ENCODE measurements around the gene THBS4.

Gene THBS4

DNA sequence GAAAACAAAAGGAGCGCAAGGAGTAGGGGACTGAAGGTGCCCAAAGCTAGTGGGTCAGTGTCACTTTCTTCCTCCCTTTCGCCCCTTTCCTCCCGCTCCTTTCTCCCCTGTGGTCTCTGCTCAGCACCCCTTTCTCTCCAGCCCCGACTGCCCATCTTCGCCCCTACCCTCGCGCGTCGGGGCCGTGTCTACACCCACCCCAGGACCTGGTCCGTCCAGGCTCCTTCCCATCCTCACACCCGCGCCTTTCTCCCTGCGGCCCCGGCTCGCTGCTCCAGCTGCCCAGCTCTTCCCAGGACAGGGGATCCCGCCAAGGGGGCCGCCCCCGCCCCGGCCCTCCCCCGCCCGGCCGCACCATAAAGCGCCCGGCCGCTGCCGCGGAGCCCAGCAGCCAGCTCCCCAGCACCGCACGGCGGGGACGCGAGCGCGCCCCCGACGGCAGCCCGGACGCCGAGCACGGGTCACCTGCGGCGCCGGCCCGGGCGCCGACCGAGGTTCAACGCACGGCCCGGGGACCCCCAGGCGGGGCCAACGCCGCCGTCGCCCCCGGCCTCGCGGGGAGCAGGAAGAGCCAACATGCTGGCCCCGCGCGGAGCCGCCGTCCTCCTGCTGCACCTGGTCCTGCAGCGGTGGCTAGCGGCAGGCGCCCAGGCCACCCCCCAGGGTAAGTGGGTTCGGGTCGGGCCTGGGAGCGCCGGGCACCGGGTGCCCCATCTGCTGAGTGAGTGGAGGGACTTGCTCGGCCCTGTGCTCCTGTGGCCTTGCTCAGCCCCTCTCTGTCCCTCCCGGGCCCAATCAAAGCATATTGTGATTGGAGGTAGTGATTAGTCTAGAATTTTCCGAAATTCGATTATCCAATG, at the start of gene THBS4:
TSS of gene THBS4 (plus strand) at position 387 of the 860 bp plus-strand sequence. CDS start at position 577, 190 bp downstream.
- no peak for DNase-seq (ENCODE audit: low spot score)

DNA sequence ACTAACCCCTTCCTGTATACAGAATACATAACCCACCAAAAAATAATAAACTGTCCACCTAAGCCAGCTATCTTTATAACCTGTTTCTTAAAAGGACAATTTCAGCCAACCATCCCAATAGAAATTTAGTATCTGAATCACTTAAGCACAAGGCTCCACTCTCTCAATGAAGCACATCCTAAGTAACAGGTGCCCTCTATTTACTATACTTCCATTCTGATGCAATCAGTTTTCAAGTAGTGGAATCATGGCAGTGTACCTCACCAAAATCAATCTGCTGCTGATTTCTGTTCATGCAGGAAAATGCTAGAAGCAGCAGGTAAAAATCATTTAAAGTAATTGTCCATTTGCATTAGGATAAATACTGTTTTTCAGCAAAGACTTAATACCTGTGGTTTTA, 48.9 kb upstream of the THBS4 start:
- no peak for DNase-seq (ENCODE audit: low spot score)

DNA sequence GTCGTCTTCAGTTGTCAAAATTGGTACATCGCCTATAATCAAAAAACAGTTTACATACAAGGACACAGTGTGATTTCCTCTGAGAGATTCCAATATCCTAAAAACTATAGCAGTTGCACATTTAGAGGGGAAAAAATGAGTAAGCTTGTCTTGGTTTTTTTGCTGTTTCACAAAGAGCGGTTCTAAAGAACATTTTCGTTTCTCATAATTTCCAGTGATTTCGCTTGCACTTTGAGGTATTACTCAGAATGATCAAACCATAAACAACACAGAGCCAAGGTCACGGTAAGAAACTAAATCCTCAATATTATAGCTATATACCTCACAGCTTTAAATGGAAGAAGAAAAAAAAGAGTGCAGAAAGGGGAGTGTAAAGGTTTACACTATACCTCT, 44.9 kb upstream of the THBS4 start:
- no peak for DNase-seq (ENCODE audit: low spot score)

DNA sequence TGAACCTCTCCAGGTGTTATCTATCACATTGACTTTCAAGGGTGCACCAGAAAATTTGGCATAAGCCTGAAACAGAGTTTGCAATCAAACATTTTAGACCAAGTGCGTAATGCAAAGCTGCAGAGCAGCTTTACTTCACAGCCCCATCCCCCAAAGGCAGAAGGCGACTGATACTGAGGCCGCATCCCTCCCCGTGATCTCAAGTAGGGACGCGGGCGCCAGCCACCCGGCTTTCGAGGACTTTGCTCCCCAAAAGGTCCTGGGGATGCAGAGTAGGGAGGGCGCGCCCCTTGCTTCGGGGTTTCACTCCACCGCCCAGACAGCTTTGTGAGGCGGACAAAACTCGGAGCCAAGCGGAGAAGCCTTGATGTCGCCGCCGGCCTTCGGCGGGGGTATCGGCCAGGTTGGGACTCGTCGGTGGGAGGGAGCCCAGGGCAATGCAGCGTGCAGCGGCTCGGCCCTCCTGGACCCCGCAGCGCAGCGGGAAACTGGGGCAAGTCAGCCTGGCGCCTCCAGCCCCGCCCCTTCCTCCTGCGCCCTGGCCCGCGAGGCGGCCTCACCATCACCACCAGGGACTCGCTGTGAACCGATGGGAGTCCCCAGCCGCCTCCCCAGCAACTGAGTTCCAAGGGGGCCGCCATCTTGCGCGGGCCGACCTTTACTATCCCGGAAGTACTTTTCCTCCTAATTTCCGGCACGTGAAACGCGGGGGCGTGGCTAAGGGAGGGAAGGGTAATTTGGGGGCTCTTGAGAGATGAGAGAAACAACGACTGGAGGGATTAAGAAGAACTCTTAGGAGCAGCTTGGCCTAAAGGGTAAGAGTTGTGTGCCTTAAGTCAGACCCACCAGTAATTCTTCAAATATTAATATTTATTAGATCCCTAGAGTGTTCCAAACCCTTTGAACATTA, 44.3 kb upstream of the THBS4 start, which contains the start of gene MTX3:
TSS of gene MTX3 (minus strand) at position 665 of the 910 bp plus-strand sequence. CDS start at position 641, 24 bp downstream.
- peak; percentile 80 for DNase-seq (ENCODE audit: low spot score)

DNA sequence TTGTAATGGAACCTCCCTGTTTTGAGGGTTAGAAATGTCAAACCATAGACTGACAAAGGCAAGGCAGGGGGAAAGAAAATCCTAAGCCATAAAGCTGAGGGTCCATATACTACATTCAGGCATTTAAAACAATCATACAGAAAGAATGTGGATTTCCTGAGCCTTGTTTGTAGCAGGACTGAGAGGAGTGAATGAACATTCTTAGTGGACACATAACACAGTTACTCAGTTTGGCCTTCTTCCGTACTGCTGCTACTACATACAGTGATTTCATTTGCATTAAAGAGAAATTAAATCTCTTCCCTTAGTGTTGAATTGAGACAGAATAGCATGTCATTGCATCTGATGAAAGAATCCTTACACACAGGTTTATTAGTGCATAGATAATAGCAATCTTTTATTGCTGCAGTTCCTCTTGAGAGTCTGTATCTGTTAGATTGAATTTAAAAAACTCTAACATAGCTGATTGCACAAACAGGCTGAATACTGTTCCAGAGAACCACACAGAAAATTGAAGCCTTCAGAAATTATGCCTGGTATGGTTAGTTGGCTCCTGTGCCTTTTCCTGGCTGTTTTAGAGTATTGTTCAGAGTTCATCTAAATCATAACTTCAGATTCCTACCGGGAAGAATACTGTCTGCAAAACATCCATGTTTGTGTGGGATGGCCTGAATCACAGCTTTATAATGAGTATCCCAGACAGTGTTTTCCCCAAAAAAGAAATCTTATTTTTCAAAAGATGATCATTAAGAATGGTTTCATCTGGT, 42.1 kb upstream of the THBS4 start:
- no peak for DNase-seq (ENCODE audit: low spot score)

DNA sequence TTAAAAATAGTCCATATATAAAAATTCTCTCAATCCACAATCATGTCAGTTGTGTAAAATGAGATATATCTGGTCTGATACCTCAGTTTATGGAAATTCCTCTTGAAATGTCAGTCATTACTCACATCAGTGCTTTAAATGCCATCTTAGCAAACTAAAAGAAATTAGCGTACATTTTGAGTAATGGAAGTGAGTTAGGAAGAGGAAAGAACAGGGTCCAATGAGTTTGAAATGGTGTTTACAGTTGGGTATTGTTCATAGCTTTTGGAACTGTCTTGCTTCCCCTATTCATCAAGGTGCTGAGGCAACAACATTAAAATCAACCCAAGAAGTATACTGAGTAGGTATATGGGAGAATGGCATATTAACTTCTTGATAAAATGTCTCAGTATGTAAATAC, 35.4 kb upstream of the THBS4 start:
- DNase-seq (ENCODE audit: low spot score), result no peak

DNA sequence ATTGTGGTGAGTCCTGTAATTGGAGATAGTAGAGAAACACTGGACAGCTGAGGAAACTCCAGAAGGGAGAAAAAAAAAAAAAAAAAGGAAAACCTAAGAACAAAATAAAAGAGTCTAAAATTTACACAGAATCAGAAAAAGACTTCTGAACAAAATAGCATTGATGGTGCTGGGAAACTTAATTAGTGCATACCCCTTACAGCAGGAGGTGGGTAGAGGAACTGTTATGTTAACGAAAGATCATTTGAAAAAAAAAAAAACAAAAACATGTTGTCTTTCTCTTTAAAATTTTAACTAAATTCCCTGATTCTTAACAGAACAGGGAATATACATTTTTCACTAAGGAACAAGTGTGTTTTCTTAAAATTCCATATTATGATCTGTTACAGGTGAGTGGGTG, 32.5 kb upstream of the THBS4 start:
- DNase-seq (ENCODE audit: low spot score), result no peak

DNA sequence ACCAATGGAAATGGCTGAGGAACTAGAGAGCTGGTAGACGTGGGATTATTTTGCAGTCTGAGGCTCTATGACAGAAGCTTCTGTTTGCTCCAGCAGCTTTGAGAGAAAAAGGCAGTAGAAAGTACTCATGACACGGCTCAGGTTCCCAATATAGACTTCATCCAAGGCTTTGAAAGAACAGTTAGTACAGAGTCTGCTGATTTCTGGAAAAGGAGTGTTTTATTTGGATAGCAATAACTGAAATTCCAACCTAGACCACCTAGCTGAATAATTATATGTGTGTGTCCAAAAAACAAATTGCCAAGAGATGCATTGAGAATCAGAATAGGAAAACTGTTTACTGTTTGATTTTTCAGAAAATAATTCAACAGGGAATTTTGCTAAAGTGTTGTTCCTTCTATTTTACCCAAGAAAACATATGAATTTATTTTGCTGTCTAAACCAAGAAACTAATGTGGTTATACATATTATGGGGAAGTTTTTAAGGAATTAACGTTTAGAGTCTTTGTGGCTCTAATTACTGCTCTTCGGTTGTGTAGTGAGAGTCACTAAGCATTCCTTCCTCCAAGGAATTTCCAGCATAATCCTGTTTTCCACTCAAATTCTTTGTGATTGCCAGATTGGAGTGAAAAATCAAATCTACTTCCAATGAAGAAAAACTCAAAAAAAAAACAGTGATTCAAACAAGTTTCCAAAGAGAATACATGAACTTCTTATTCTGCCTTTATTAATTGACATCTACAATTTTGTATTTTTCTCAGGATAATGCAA, 26.0 kb upstream of the THBS4 start:
- DNase-seq (ENCODE audit: low spot score), result no peak

DNA sequence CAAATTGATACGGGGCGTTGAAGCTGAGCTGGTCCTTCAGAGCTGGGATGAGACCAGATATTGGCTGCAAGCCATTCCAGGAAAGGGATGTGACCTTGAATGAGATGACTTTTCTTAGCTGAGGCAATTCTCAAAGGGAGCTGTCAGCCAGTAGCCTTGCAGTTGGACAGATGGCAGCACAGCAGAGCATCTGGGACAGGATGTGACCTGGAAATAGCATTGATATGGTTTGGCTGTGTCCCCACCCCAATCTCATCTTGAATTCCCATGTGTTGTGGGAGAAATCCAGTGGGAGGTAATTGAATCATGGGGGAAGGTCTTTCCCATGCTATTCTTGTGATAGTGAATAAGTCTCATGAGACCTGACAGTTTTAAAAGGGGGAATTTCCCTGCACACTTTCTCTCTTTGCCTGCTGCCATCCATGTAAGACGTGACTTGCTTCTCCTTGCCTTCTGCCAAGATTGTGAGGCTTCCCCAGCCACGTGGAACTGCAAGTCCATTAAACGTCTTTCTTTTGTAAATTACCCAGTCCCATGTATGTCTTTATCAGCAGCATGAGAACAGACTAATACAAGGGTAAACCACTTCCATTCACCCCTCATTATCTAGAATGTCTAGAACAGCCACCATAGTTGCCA, 24.3 kb upstream of the THBS4 start:
- DNase-seq (ENCODE audit: low spot score), result no peak

DNA sequence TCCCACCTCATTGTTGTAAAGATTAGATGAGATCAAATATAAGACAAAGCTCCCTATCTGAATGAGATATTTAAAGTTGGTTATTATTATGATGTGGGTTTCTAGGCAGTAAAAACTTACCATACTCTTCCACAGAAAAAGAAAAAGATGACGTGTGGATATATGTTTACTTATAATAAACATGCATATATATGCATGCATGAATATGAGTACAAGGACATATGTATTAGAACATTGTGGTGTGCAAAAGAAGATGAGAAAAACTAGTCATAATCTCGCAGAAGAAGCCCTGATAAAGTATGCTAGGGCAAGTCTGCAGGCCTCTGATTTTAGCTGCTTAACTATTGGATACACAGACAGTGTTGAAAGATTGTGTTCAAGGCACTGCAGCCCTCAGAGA, 10.1 kb upstream of the THBS4 start:
- DNase-seq (ENCODE audit: low spot score), result no peak

DNA sequence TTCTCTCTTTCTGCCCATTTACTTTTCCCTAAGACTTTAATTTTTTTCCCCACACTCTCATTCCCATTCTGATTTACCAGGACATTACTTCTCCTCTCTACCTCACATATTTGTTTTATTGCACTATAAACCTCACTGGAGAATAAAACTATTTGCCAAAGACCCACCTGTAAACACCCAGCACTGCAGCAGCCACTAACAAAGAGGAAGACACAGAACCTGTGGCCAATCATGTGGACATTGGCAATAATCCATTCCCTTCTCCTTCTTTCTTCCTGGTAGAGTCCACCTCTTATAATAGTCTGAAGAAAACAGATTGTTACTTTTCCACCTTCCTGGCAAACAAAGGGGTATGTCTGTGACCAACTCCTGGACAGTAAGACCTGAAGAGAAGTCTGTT, 8.3 kb upstream of the THBS4 start:
- no peak for DNase-seq (ENCODE audit: low spot score)

DNA sequence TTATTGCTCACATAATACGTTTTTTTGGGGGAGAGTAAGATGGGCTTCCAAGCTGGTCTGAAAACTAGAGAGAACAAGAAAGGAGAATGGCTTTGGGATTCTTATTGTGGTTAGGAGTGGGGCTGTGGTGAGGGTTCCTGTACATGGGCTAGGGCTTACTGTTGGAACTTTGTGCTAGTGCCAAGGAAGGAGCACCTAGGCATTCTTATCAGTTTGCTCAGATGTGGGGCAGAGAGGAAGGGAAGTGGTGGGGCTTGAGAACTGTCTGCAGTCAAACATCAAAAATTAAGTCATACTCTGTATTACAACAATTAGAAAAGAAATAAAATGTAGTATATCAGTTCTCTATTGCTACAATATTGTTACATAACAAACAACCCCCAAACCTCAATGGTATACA, 4.0 kb upstream of the THBS4 start:
- DNase-seq (ENCODE audit: low spot score), result no peak

DNA sequence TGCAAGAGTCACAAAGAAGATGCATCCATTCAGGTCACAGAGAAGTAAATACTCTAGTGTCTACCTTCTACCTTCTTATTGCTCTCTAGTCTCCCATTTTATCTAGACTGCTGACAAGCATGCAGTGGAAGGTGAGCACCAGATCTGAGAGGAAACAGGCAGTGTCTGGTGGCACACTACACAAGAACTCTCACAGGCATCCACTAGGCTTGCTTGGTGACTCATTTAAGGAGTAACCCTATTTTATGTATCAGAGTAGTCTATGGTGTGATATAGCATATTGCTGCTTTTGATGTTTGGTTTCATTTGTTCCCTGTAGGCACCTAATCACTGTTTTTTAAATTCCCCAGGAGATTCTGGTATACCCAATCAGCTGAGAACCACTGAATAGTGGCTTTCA, 1.6 kb upstream of the THBS4 start:
- DNase-seq (ENCODE audit: low spot score), result no peak

DNA sequence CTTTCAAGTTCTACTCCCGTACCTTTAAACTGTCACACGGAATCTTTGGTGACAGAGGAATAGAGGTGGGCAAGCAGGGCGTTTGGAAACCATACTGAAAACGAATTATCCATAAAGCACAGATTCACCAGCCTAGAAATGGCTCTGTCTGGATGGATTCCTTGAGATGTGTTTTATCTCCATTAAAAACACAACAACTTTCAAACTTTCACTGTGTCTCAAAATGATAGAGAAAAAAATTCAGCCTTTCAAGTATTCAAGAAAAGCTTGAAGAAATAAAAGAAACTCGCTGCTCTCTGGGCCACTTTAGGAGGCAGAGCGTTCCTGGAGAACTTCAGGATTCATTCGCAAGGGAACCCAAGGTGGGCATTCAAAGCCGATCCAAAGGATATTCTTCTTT, 589 bp upstream of the THBS4 start:
- no peak for DNase-seq (ENCODE audit: low spot score)

DNA sequence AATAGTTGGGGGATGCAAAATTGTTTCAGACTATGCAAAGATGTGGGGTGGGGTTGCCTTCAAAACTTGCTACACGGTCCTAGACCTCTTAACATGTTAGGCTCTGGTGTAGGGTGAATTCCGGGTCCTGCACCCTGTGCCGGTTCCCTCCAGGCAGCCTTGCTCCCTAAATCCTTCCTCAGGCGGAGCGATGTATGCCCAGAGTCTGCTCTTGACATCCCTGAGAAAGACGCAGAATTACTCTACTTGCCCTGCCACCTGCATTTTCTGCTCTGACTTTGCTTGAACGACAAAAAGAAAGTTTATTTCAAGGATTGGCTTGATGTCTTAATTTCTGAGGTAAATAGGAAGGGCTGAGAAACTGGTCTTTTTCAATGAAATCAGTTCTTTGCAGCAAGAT, 691 bp downstream of the THBS4 start:
- DNase-seq (ENCODE audit: low spot score), result no peak

DNA sequence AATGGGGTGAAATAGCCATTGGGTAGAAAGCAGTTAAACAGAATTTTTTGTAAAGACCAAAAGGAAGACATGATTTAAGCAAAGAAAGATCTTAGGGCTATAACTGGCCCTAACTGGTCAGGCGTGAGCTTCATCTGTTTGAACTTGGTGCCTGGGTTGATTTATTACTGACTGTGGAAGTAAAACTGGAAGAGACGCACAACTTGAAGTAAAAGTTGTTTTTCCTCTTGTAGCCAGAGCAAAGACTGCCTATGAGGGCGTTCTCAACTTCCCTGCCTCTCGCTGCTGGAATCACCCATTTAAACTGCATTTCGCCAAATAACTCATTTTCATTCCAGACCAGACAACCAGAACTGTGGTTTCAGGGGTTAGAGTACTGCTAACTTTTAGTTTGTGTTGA, 1.5 kb downstream of the THBS4 start:
- DNase-seq (ENCODE audit: low spot score), result no peak

DNA sequence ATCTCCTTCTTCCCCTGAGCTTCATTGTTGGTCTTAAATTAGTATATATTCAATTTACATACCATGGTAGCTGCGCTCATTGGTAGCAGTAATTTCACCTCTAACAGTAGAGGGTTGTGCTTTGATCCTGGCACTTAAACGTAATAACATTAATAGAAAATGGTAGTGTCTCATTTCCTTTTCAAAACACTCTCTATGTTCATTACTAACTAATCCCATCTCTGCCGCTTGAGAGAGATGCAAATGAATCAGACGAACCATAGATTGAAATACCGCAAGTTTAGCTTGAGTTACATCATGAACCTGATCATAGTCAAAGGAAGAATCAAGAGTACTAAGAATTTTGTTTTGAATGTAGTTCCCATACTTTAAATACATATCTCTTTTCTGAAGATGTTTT, 2.2 kb downstream of the THBS4 start:
- DNase-seq (ENCODE audit: low spot score), result no peak

DNA sequence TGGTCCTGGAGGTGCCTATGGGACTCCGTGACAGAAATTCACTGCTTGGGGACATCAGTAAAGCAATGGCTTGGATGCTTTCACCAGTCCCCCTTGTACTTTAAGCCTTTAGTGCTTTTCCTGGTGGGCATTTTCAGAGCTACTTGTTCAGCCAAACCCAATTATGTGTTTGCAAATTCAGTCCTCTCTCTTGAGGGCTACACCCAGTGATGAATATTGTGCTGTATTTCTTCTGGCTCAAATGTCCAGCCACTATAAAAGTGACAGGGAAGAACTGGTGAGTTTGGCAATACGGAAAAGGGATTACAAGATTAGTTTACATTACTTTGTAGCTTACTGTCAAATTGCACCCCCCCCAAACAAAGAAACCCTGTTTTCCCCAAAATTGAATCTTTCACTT, 4.5 kb downstream of the THBS4 start:
- DNase-seq (ENCODE audit: low spot score), result no peak

DNA sequence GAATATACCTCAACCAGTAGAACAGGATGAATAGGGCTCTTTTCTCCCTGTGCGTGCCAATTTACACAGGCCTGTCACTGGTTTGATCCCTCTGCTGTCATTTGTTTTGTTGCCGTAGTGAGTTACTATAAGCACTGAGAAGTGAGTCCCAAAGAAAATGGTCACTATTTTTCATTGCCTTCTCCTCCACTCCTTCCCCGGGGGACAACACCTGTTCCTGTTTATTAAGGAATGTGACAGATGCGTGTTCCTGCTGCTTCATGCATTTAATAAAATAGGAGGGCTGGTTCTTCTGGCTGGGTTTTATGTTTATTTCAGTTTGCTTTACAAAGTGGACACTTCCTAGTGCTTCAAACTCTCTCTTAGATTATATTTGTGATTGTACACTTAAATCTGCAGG, 6.4 kb downstream of the THBS4 start:
- DNase-seq (ENCODE audit: low spot score), result no peak

DNA sequence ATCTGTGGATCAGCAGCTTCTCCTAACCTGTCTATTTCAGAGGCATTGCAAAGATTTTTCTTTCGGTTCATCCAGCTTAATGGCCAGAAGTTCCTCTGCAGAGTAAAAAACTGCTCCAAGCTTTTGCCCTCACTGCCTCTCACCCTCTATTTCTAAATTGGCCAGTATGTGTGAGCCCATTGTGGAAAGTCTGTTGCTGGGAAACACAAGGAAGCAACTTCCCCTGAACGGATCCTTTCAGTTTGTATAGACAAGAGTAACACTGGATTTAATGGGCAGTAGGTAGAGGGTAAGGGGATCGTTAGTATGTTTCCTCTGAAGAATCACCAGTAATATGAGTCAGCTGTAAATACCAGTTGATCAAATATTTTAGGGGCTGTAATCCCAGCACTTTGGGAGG, 7.2 kb downstream of the THBS4 start:
- no peak for DNase-seq (ENCODE audit: low spot score)

DNA sequence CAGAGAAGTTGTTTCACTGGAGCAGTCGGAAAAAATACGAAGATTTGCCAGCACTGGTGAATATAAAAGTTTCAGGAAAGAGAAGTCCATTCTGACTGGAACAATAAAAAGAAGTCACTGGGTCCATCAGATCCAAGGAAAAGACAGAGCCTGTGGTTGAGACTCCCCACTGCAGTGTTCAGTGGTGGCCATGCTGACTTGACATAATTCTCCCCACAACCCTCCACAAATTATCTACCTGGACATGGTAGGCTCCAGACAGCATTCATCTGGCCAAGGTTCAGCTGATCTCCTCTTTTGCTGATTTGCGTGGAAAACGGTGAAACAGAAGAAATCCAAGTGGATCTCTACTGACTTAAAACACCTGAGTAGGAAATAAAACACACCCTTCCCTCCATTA, 8.0 kb downstream of the THBS4 start:
- DNase-seq (ENCODE audit: low spot score), result no peak

Data from globus pallidus (tissue), 1 donor.